Gastroesophageal sphincter (tissue), 3 donors: Measurements from ENCODE around the gene PNKD.

Source experiments
- CTCF ChIP-seq, 4 experiments: fragments of 200-600 bp in 2 of 4; fragments of 450-650 bp in 2 of 4; sonication (generic) in 1 of 4; IDR thresholded peaks; one replicate each; pipeline ENCODE4 v1.5.1; 2017 to 2019; ENCODE audit warnings: antibody characterized with exemption in 4 of 4, mild to moderate bottlenecking in 2 of 4, moderate library complexity in 2 of 4
- POLR2A ChIP-seq, 2 donors: fragments of 450-650 bp; IDR thresholded peaks; one replicate each; pipeline ENCODE4 v1.6.1; 2017; ENCODE audit warnings: antibody characterized with exemption in 2 of 2, mild to moderate bottlenecking in 2 of 2, moderate library complexity in 1 of 2
- POLR2AphosphoS5 ChIP-seq: sonication (generic); formaldehyde crosslinking; IDR thresholded peaks from one replicate; pipeline ENCODE4 v1.6.1; 2017; ENCODE audit warnings: antibody characterized with exemption

DNA sequence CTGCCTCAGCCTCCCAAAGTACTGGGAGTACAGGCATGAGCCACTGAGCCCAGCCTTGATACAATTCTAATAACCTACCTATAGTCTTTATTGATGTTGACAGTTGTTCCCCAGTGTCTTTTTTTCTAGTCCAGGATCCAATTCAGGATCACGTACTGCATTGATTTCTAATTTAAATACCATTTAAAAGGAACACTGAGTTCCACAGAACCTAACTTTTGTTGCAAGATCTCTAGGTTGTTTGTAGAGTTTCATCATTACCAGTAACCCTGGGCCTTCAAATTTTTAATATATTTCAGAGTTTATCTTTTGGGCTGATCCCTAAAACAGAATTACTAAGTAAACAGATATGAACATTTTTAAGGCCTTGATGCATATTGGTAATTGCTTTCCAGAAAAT, 43.0 kb downstream of the PNKD start:
- no peak for TF ChIP-seq POLR2AphosphoS5
- no peak for TF ChIP-seq CTCF (IDR thresholded peaks at IDR 0.05)
- TF ChIP-seq POLR2A (IDR thresholded peaks at IDR 0.05): no peak
